Epidermal melanocyte (primary cell): Measurements from ENCODE around the gene CHN1.

ENCODE experiments used
- DNase-seq: peaks from one replicate; pipeline ENCODE4 v3.0.0; 2011; ENCODE audit warnings: low spot score; ENCODE audit not compliant: insufficient read length

The CHN1 gene

DNA sequence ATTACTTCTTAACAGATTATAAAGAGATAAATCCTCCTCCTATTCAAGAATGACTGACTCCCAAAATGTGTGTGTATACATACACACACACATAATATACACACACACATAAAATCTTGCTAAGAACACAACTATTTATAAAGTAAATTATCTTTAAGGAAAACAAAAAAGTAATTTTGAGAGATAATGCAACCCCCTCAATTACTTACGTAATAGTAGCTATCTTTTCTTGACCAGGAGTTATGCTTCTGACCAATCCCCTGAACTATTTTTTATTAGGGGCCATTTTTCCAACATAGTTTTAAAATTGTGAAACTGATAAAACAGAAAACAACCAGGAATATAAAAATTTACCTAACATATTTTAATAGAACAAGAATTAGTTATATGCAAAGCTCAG is 127.9 kb downstream of the CHN1 start:
- DNase-seq, result no peak

DNA sequence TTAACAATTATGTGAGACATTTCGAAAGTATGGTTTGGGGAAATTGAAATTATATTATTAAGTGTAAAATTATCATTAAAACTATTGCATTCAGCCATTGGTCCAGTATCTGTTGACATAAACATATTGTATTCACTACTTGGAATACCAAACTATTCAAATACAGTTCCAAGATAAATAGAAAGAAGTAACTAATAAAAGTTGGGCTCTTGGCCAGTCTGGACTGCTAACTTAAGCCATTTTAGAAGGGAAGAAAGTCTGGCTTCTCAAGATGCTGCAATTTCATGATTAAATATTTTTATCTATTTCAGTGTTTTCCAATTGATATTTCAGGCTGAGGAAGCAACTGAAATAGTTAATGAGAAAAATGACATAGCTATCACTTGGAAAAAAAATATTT is 131.1 kb downstream of the CHN1 start:
- no peak for DNase-seq

- DNase-seq, result no peak
Observed at GRCh38 chr2:174873471-174873870, 131.7 kb downstream of the CHN1 start.

DNA sequence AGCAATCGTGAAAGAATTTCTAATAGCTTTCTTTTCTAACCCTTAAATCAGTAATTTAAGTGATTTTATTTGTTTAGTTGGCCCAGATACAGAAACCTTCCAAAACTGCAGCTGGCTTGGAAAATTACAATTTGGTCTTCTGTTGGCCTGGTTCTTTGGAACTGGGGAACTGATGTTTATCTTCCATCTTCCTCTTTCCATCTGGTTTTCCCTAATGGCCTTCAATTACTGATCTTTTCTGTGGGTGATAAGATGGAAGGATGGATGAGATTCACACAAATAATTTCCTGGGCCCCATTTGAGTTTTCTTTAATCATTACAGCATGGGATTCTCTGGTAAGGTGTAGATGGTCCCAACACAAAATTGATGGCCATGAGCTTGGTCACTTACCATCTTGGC is 134.4 kb downstream of the CHN1 start:
- DNase-seq, result no peak

- DNase-seq, result no peak
Observed at GRCh38 chr2:174868878-174869277, 136.3 kb downstream of the CHN1 start.

DNA sequence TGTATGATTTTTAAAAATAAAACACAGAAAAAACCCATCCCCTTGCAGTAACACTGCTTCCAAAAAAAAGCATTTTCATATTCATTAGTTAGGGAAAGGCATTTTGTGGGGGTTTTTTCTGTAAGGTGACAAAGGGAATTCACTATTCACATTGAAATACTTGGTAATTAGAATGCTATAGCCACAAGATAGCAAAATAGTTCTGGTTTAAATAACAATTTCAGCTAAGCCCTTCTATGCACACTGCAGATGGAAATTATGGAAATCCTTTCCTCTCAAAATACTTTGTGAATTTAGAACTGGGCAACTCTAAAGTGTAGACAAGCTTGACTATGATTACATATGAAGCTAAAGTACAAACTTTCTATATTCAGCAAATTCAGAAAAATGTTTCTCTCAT is 138.8 kb downstream of the CHN1 start:
- DNase-seq, result no peak

DNA sequence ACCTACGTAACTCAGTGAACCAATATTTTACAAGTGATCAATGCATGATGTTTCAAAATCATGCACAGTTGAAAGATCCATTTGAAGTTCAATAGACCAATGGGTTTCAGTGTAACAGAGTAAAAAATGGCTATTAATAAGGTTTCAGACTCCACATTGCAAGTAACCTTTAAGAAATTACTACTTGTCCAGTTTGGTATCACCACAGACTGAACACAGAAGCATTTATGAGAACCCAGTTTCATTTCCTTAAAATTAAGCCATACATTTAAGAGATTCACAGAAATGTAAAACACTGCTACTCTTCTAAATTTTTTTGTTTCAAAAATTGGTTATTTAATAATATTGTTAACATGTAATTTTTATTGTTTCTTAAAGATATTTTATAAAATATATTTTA is 142.0 kb downstream of the CHN1 start:
- DNase-seq, result no peak

- DNase-seq, result no peak
Observed at GRCh38 chr2:174859563-174860169, 145.5 kb downstream of the CHN1 start.

DNA sequence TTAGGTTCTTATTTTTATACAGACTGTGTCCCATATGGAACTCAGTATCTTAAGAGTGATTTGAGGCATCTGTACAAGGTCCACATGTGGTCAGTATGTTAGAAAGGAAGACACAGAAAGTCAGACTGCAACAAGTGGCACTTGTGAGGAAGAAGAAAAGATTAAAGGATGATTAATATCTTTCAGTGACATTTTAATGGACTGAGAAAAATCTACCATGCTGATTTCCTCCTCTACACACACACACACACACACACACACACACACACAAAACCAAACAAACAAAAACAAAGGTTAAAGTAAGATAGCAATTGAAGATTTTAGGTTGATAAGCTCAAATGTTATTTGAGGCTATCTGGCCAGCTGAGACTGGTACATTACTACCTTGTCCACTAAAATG is 146.4 kb downstream of the CHN1 start:
- no peak for DNase-seq

DNA sequence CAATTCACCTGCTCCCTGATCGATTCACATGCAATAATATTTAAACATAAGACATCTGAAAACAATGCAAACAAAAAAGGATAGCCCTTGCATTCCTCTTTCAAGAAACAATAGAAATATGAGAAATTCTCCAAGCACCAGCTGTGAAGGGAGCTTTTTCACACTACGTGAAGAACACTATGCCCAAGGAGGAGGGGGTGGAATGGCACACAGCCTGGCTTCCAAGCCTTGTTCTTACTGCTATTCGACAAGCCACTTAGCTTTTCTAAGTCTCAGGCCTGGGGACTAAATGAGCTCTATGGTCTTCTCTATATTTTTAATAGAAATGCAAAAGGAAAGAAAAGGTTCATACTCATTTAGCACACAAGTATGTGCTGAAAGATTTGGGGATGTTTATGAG is 148.7 kb downstream of the CHN1 start:
- no peak for DNase-seq

DNA sequence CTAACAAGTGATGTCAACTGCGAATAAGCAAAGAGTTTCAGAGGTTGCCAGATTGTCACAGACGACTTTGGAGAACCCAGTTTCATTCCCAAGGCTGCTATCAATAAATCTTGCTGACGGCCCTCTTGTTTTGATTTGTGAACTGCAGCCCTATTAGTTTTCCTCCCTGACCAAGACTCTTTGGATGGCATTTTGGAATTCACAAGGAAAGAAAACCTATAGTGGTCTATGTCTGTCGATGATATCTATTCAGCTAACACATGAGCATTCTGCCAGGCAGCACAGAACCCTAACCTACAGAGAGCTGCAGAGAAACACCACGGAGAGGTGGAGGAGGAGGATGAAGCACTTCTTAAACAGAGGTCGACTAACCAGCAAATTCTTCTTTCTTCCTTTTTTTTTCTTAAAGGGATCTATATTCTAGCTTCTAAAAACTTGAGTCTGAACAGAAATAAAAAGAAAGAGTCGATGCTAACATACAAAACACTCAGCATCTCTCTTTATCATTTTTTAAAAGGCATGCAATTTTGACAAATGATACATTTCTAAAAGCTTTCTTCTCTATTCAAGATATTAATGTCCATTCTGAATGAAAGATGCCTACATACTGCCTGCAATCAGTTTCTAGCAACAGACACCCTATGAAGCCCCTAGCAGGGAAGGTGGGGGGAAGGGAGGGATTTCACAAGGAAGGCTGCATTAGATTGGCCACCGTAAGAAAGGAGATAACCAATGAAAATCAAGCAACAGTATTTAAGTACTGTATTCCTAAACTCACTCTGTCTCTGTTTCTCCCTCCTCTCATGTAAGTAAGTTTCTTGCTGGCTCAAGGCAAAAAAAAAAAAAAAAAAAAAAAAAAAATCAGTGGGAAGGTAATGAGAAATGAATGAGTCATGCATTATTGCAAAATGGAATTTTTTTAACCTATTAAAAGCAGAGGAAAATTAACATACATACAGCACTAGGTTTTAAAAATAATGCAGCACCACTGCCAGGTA is 157.9 kb downstream of the CHN1 start:
- peak; percentile 48 for DNase-seq

GRCh38 chr2:174846218-174846617 is 159.0 kb downstream of the CHN1 start:
- no peak for DNase-seq

DNA sequence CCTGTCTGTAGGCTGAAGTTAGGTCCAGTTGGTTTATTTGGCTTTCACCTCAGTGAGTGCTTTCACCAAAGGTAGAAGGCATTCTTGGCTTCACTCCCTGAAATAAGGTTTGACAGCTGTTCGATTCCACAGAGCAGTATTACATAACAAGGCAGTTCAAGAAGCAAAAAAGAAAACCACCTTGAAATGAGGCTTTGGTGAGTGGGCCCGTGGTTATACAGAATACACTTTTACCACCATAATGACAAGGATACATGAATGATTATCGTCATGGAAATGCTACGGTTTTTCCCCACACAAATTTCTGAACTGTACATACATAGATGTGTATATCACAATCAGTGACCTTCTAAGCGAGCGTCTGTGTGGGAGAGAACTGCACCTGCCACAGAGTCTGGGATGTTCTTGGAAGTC is 160.9 kb downstream of the CHN1 start:
- DNase-seq, result no peak

GRCh38 chr2:174842496-174842895 is 162.7 kb downstream of the CHN1 start:
- no peak for DNase-seq

- no peak for DNase-seq
Observed at GRCh38 chr2:174841936-174842335, 163.2 kb downstream of the CHN1 start.

DNA sequence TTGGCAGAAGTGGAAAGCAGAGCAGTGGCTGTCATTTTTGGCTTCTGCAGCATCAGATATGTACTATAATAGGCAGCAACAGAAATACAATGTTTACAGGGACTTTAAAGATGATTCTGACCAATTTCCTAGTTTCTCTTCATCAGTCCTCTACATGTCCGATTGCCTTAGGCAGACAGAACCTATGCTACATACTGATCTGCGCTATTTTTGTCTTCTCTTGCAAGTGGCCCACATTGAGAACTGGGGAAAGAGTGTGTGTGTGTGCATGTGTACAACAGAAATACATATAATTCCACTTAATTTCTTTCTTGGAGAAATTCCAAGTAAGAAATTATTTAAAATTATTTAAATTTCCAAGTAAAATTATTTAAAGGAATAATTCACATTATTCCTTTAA is 163.8 kb downstream of the CHN1 start:
- no peak for DNase-seq

DNA sequence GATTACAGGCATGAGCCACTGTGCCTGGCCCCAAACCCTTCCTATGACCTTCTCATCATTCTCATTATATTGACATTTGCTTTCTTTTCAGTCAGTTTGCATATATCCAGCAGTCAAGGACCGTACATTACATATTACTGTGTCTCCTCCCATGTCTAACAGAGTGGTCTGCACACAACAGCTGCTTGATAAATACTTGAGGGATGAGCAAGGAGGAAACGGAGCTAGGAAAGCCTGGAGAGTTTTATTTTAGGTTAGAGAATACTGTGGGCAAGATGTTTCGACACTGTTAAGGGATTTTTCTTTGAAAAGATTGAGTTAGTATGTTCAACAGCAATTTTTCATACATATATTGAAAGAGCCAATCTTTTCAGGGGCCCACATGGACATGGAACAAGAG is 164.7 kb downstream of the CHN1 start:
- no peak for DNase-seq

- no peak for DNase-seq
Observed at GRCh38 chr2:174839662-174840061, 165.5 kb downstream of the CHN1 start.

DNA sequence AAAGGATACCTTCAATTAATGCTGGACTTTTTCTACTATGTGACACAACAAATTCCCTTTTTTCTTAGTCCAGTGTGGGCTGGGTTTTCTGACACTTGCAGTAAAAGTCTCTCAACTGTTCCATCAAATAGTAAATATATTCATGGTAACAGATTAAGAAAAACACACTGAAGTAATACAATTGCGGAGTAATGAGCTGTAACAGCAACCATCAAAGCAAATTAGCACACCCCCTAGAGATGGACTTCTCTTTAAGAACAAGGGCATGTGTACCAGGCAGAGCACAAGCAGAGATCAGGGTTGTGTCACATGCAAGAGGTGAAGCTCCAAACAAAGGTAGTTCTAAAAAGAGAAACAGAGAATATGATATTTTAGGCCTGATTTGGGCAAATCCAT is 168.2 kb downstream of the CHN1 start:
- DNase-seq, result no peak

GRCh38 chr2:174836377-174836994 is 168.7 kb downstream of the CHN1 start:
- peak; percentile 50 for DNase-seq

DNA sequence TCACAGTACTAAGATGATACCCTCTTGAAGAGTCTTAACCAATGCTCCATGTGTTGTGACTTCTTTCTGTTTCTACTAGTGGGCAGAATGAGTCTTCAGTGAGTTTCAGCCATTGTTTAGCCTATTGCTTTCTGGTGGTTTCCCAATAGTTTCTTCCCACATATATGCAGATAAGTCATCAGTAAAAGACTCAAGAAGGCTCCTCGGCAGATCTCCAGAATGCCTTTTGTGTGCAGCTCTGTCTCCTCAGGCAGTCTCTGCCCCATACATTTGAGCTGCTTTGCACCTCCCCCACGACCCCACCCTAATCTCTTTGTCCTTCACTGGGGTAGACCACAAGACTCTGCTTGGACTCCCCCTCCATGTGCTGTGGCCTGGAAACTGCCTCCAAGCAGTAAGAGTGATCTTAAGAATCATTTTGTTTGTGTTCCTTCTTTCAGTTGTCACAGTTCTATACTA is 169.4 kb downstream of the CHN1 start:
- DNase-seq, result no peak

DNA sequence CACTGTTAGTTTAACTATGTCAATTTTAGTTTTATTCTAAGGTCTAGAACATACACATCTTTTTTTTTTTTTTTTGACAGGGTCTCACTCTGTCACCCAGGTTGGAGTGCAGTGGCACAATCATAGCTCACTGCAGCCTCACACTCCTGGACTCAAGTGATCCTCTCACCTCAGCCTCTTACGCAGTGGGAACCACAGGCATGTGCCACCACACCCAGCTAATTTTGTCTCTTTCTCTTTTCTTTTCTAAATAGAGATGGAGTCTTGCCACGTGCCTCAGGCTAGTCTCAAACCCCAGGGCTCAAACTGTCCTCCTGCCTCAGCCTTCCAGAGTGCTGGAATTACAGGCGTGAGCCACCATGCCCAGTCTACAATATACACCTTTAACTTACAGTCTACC is 171.4 kb downstream of the CHN1 start:
- no peak for DNase-seq
